Stimulated activated CD8-positive, alpha-beta memory T cell treated with anti-CD3 and anti-CD28 coated beads, Interleukin-7, amount 100 ng/mL, for 4 hours (primary cell): ENCODE data around the gene ZFP91.
A peak's percentile ranks its signal among the peaks of the same experiment; 100 is the strongest.
"Not testable (repeated sequence)": the region's sequence is repeated elsewhere in the genome, so short reads cannot be mapped to it uniquely, and the experiment has no call there.

ENCODE experiments used
- DNase-seq, 2 donors: peaks; one replicate each; pipeline ENCODE4 v3.0.0-alpha.2; 2020; ENCODE audit warnings: low read depth in 2 of 2

Gene ZFP91, protein sequence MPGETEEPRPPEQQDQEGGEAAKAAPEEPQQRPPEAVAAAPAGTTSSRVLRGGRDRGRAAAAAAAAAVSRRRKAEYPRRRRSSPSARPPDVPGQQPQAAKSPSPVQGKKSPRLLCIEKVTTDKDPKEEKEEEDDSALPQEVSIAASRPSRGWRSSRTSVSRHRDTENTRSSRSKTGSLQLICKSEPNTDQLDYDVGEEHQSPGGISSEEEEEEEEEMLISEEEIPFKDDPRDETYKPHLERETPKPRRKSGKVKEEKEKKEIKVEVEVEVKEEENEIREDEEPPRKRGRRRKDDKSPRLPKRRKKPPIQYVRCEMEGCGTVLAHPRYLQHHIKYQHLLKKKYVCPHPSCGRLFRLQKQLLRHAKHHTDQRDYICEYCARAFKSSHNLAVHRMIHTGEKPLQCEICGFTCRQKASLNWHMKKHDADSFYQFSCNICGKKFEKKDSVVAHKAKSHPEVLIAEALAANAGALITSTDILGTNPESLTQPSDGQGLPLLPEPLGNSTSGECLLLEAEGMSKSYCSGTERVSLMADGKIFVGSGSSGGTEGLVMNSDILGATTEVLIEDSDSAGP

DNA sequence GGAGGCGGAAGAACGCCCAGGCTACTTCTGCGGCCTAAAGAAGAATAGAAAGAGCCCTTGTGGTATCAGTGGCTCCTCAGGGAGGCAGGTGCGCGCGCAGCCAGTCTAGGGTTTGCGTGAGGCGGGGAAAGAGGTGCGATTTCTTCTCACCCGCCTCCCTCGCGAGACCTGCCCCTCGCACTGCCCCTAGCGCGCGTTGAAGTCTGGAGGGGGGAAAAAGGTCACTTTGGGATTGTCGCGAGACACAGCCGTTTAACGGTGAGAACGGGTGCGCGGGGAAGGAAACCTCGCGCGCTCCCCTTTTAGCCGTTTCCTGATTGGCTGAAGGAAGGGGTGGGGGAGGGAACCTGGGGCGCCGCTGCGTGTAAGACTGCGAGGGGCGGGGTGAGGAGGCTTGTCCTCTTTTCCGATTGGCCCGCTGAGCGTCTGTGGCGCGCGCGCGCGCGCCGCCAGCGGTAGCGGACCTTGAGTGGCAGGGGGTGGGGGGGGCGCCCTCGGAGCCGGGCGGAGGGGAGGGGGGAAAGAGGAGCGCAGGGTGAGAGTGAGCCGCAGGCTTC is at the start of gene ZFP91:
Gene ZFP91 (plus strand): TSS at position 429 of the 557 bp plus-strand sequence. CDS start 219 bp downstream, outside the sequence.
- peak; percentile 94 to 98 for DNase-seq

DNA sequence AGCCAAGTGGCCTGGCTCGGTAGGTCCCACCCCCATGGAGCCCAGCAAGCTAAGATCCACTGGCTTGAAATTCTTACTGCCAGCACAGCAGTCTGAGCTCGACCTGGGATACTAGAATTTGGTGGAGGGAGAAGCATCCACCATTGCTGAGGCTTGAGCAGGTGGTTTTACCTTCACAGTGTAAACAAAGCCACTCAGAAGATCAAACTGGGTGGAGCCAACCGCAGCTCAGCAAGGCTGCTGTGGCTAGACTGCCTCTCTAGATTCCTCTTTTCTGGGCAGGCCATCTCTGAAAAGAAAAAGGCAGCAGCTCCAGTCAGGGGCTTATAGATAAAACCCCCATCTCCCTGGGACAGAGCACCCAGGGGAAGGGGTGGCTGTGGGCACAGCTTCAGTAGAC is 48.6 kb upstream of the ZFP91 start:
- DNase-seq = no peak

GRCh38 chr11:58531865-58532341 is 47.0 kb upstream of the ZFP91 start:
- DNase-seq = no peak

GRCh38 chr11:58546841-58547240 is 32.0 kb upstream of the ZFP91 start:
- no peak for DNase-seq

DNA sequence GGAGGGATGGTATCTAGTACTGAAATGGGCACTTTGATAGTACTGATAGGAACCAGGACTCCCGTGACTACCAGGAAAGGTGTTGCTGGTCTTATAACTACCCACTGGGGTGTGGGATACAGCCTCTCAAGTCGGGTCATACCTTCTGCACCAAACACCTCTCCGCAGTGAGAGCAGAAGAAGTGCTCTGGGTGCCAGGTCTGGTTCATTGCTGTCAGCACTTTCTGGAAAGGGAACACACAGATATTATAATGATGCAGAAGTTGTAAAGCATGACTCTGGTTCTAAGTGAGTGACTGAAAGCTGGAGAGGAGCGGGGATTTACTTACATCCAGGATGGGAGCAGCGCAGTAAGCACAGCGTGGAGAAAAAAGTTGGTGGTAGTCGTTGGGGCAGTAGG is 29.2 kb upstream of the ZFP91 start:
- DNase-seq = no peak

DNA sequence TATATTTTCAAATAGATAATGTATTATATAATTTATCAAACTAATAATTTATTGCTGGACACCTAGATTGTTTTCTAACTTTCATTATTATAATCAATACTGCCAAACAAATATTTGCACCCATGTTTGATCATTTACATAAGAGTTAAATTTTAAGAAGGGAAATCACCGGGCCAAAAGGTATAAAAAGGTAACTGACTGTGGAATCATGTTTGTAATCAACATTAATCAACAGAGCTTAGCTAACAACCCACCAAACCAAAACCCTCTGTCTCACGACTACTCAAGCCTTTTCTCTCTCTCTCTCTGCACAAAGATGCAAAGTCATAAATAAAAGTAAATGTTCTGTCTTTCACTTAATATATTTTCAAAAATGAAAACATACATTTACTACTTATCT is 18.0 kb upstream of the ZFP91 start:
- DNase-seq = no peak

DNA sequence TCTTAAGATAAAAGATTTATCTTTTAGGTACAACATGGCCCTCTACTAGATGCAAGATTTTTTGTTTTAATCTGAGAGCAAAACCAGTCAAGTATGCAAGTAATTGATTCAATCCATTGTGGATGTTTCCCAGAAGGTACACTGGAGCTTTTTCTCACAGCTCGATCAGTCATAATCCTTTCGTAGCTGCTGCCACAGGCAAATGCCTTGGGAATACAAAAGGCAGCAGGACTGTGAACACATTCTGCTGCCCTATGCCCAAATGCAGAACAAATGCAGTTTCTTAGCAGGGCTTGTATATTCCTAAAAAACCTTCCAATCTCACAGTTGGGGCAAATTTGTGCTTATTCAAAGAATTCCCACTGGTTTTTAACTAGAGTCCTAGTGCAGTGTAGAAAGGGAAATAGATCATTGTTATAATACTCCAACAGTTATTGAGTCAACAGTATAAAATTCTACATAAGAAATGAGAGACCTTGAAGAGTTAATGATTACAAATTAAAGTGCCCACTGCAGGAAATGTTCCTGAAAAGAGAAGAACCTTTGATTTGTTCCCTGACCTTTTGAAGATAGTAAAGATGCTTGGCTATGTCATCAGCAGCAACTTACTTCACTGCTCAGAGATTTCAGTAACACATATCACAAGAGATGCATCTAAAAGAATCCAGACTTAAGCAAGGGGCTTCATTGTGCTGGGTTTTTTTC is 17.3 kb upstream of the ZFP91 start:
- no peak for DNase-seq

DNA sequence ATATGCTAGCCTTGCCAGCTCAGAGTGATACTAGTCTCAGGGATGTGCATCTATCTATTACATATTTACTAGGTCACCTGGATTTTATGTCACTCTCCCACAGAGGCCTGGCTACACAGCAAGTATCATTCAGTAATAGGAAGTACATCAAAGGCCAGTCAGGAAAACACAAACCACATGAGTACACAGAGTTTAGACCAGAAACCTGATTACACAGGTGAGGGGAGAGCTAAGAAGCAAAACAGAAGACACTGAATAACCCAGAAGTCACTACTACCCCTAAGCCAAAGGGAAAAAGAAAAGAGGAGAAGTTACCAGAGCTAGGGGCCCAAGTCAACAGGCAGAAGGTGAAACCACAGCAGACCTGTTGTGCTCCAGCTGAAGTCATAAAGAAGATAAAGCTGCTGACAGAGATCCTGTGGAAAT is 16.5 kb upstream of the ZFP91 start:
- no peak for DNase-seq

DNA sequence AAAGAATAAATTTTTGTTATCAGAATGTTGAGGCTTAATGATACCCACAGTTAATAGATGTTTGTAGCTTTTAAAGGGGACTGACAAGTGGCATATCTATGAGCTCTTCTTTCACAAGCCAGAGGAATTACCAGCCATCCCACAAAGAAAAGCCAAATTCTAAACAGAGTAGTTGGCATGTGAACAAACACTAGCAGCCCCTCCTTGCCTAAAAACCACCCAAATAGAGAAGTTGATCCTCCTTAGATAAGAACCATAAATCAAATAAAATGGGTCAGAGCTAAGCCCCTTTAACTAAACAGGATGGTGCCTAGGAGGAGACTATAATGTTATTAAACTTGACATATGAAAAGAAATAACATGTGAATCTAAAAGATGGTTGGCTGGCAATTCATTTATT is 14.6 kb upstream of the ZFP91 start:
- no peak for DNase-seq

GRCh38 chr11:58567889-58568512 is 10.9 kb upstream of the ZFP91 start:
- DNase-seq = peak; percentile 59 to 72

GRCh38 chr11:58572906-58573305 is 6.0 kb upstream of the ZFP91 start:
- DNase-seq = not testable (repeated sequence)

GRCh38 chr11:58573451-58574104 is 5.3 kb upstream of the ZFP91 start:
- peak; percentile 59 to 63 for DNase-seq

GRCh38 chr11:58574881-58575280 is 4.0 kb upstream of the ZFP91 start:
- no peak for DNase-seq

DNA sequence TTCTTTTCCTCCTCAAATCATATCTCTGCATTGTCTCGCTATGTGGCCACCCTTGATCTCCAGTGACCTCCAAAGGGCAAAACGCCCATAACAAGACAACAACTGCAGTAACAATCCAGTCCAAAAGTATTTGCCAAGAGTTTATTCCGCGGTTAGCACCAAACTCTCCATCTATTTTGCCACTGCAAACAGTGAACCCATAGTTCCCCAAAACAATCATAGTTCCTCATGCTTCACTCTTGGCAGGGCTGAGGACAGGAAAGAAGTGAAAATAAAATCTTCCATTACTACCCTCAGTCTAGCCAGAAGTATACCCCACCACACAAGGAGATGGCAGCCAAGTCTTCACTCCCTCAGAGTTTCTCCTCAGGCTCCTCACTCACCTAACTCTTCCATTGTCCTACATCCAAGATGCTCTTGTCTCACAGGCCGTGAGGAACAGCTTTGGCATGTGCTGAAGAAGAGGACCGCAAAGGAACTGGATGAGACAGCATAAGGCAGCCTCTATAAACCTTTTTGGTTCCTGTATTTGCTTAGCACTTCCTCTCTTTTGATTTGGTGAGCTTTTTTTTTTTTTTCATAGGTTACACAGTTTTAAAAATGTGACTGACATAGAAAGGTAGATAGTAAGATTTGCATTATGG is 3.4 kb upstream of the ZFP91 start, which contains the start of gene LPXN:
Gene LPXN (minus strand): TSS at position 480 of the 644 bp plus-strand sequence. CDS start 84 bp downstream, at position 396.
- peak in 1 of 2 donors; percentile 25 for DNase-seq

GRCh38 chr11:58576887-58577471 is 1.9 kb upstream of the ZFP91 start:
- DNase-seq = no peak

- peak; percentile 72 to 78 for DNase-seq
These were observed 1.2 kb upstream of the ZFP91 start for GRCh38 chr11:58577555-58578135.

DNA sequence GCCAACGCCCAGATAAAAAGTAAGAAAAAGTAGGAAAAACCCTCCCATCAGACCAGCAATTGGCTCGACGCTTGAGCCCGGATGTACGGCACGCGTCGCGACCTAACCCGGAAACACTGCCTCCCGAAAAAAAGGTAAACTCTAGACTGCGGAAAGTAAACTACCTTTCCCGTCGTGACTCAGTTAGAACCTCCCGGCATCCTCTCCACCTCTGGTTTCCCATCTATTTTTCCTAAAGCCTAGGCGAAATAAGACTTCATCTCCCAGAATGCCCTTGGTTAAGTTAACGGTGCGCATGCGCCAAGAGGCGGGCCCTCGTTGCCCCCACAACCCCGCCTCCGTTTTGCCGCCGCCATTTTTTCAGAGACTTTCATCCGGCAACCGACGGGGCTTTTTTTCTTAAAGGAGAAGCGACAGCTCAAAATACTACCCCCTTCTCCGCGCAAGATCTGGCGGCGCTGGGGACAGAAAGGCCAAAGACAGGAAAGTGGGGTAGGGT is 678 bp upstream of the ZFP91 start:
- peak; percentile 89 to 91 for DNase-seq

DNA sequence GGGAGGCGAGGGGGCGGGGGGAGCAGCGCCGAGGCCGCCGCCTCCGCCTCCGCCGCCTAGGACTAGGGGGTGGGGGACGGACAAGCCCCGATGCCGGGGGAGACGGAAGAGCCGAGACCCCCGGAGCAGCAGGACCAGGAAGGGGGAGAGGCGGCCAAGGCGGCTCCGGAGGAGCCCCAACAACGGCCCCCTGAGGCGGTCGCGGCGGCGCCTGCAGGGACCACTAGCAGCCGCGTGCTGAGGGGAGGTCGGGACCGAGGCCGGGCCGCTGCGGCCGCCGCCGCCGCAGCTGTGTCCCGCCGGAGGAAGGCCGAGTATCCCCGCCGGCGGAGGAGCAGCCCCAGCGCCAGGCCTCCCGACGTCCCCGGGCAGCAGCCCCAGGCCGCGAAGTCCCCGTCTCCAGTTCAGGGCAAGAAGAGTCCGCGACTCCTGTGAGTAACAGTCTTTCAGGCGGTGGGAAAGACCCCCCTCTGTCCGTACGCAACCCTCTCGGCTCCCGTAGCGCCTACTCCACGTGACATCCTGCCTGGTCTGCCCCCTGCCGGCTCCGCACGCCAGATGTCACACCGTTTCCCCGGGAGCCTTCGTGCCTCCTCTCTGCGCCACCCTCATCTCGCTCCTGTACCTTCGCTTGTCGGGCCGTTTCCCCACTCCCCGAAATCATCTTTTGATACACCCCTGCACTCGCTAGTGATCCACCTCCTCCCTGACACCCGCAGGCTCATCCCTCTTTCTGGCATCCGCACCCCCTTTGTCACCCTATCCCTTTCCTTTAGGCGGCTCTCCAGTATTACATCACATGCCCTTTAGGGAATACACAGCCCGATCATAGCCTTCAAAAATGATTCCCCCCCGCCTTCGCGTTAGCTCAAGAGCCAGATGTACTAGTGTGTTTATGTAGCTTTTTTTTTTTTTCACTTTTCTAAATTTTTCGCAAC is 598 bp downstream of the ZFP91 start:
- DNase-seq = peak; percentile 90 to 93
